WTC11 (cell line): Measurements from ENCODE around the gene CAPN7. TPM values are rescaled to one million over a fixed set of nuclear protein-coding genes. Genes with fewer than 3 reads are reported as not detected.

Source experiments
- ATAC-seq: fragments of 200-7000 bp; cut with Tn5 transposase; 2 replicates; pipeline ENCODE4 v1.10.0; 2021; ENCODE audit warnings: mild to moderate bottlenecking, moderate library complexity
- CTCF ChIA-PET: fragments of 300-600 bp; sonication (Branson Sonifier 250); formaldehyde crosslinking; loops from one replicate; lab custom pipeline; 2021; ENCODE audit warnings: antibody characterized with exemption; lab: Charles Lee
- POLR2A ChIA-PET: fragments of 350-600 bp; sonication (Branson Sonifier 250); formaldehyde crosslinking; loops from one replicate; lab custom pipeline; 2021; ENCODE audit warnings: antibody characterized with exemption; lab: Charles Lee
- DNase-seq: peaks from one replicate; pipeline ENCODE4 v3.0.0; 2021; ENCODE audit warnings: low spot score
- H3K27ac Mint-ChIP-seq: 2 replicates; pipeline ENCODE4 v1.8.0; 2021; ENCODE audit warnings: mixed read lengths
- H3K27me3 Mint-ChIP-seq: 2 replicates; pipeline ENCODE4 v1.8.0; 2021; ENCODE audit warnings: low read depth, mild to moderate bottlenecking, moderate library complexity, mixed read lengths
- H3K36me3 Mint-ChIP-seq: 2 replicates; pipeline ENCODE4 v1.8.0; 2021; ENCODE audit warnings: mixed read lengths
- H3K4me1 Mint-ChIP-seq: 2 replicates; pipeline ENCODE4 v1.8.0; 2022; ENCODE audit warnings: mixed read lengths
- H3K4me3 Mint-ChIP-seq: 2 replicates; pipeline ENCODE4 v1.8.0; 2021; ENCODE audit warnings: mild to moderate bottlenecking, moderate library complexity, mixed read lengths
- H3K9me3 Mint-ChIP-seq: 2 replicates; pipeline ENCODE4 v1.8.0; 2021; ENCODE audit warnings: mixed read lengths
- AR ChIP-seq: fragments of 250-450 bp; sonication (Bioruptor Pico); IDR thresholded peaks from 2 replicates; pipeline ENCODE4 v1.9.0; 2021; ENCODE audit warnings: mild to moderate bottlenecking
- ATF6 ChIP-seq: sonication (generic); formaldehyde crosslinking; IDR thresholded peaks from 2 replicates; pipeline ENCODE4 v1.8.1; 2023; ENCODE audit warnings: mild to moderate bottlenecking, missing genetic modification reagents
- CDX4 ChIP-seq: fragments of 250-450 bp; sonication (Bioruptor Pico); IDR thresholded peaks from 2 replicates; pipeline ENCODE4 v1.9.0; 2021; ENCODE audit warnings: moderate library complexity, mild to moderate bottlenecking, inconsistent platforms, borderline replicate concordance
- CTCF ChIP-seq: fragments of 200-600 bp; IDR thresholded peaks from 2 replicates; pipeline ENCODE4 v1.8.0; 2022; ENCODE audit warnings: antibody characterized with exemption
- ETV6 ChIP-seq: sonication (generic); formaldehyde crosslinking; IDR thresholded peaks from 2 replicates; pipeline ENCODE4 v1.8.1; 2022; ENCODE audit warnings: mild to moderate bottlenecking, missing genetic modification reagents
- FOXJ3 ChIP-seq: sonication (generic); formaldehyde crosslinking; IDR thresholded peaks from 2 replicates; pipeline ENCODE4 v1.9.0; 2021; ENCODE audit warnings: missing genetic modification reagents, mild to moderate bottlenecking, borderline replicate concordance
- GTF2I ChIP-seq: fragments of 250-450 bp; sonication (Bioruptor Pico); conservative IDR thresholded peaks from 2 replicates; pipeline ENCODE4 v1.4.0; 2021; ENCODE audit warnings: mild to moderate bottlenecking
- HMGXB4 ChIP-seq: sonication (generic); formaldehyde crosslinking; IDR thresholded peaks from 2 replicates; pipeline ENCODE4 v1.8.1; 2023; ENCODE audit warnings: mild to moderate bottlenecking, moderate library complexity, missing genetic modification reagents
- MXD4 ChIP-seq: fragments of 250-450 bp; sonication (Bioruptor Pico); IDR thresholded peaks from 2 replicates; pipeline ENCODE4 v1.8.0; 2021; ENCODE audit warnings: mild to moderate bottlenecking, moderate library complexity, borderline replicate concordance
- NFE2L1 ChIP-seq: sonication (generic); formaldehyde crosslinking; IDR thresholded peaks from 2 replicates; pipeline ENCODE4 v1.8.1; 2023; ENCODE audit warnings: missing genetic modification reagents
- NR2C2 ChIP-seq: sonication (generic); formaldehyde crosslinking; IDR thresholded peaks from 2 replicates; pipeline ENCODE4 v1.8.0; 2022; ENCODE audit warnings: mild to moderate bottlenecking, missing genetic modification reagents
- TEAD1 ChIP-seq: sonication (generic); formaldehyde crosslinking; IDR thresholded peaks from 2 replicates; pipeline ENCODE4 v1.8.0; 2022; ENCODE audit warnings: mild to moderate bottlenecking, missing genetic modification reagents
- TEAD4 ChIP-seq: sonication (generic); formaldehyde crosslinking; IDR thresholded peaks from 2 replicates; pipeline ENCODE4 v1.8.0; 2022; ENCODE audit warnings: mild to moderate bottlenecking, missing genetic modification reagents
- ZNF138 ChIP-seq: sonication (generic); formaldehyde crosslinking; conservative IDR thresholded peaks from 2 replicates; pipeline ENCODE4 v1.8.1; 2022; ENCODE audit warnings: mild to moderate bottlenecking, moderate library complexity, missing genetic modification reagents
- ZNF219 ChIP-seq: sonication (generic); formaldehyde crosslinking; IDR thresholded peaks from 2 replicates; pipeline ENCODE4 v1.8.0; 2023; ENCODE audit warnings: missing genetic modification reagents, mild to moderate bottlenecking, borderline replicate concordance
- ZNF423 ChIP-seq: fragments of 250-450 bp; sonication (Bioruptor Pico); IDR thresholded peaks from 2 replicates; pipeline ENCODE4 v2.1.2; 2022; ENCODE audit warnings: mild to moderate bottlenecking, moderate library complexity
- ZNF512 ChIP-seq: sonication (generic); formaldehyde crosslinking; IDR thresholded peaks from 2 replicates; pipeline ENCODE4 v1.8.1; 2022; ENCODE audit warnings: missing genetic modification reagents, borderline replicate concordance
- total RNA-seq: library from RNA; stranded (reverse); gene quantifications from 3 replicates; pipeline ENCODE4 v1.2.3, GENCODE V29; 2021

The CAPN7 gene
- total RNA-seq, 1 experiment from 2014 or later = 16.8 TPM

- TF ChIP-seq CDX4 (CRISPR knock-in tag) (no peak), CTCF (no peak), ZNF219 (CRISPR knock-in tag) (no peak), MXD4 (CRISPR knock-in tag) (no peak), FOXJ3 (no peak)
These were observed 35.3 kb downstream of the CAPN7 start (continued) for GRCh38 chr3:15241341-15241740.

- ATAC-seq (no peak), DNase-seq (no peak)
- no peak for TF ChIP-seq AR (CRISPR knock-in tag)
- CTCF ChIA-PET = no interaction called here
- POLR2A ChIA-PET = no interaction called here
- H3K36me3 Mint-ChIP-seq = peaks cover 13% of the 10 kb centered on the region
- H3K9me3 Mint-ChIP-seq = no peaks in the 10 kb centered on the region
- H3K27ac Mint-ChIP-seq = no peak overlapping the region
- no peaks in the 10 kb centered on the region for H3K27me3 Mint-ChIP-seq
- no peaks in the 10 kb centered on the region for H3K4me1 Mint-ChIP-seq
- H3K4me3 Mint-ChIP-seq = no peak overlapping the region
These were observed 37.9 kb downstream of the CAPN7 start for GRCh38 chr3:15243822-15244482.

GRCh38 chr3:15246186-15246585 lies 40.1 kb downstream of the CAPN7 start:
- ChIA-PET POLR2A (no interaction called here), CTCF (interaction anchor here (0.7 to 1.6 kb wide), 2 partner anchors 22 to 159 kb away, joined by 3 to 6 read pairs; no protein-coding TSS in a partner anchor)
- no peak for ATAC-seq

GRCh38 chr3:15253023-15253697 lies 47.1 kb downstream of the CAPN7 start:
- DNase-seq (no peak), ATAC-seq (no peak)
- Mint-ChIP-seq H3K27ac (no peak overlapping the region), H3K36me3 (peaks cover 23% of the 10 kb centered on the region), H3K4me1 (no peaks in the 10 kb centered on the region), H3K9me3 (no peaks in the 10 kb centered on the region), H3K27me3 (no peaks in the 10 kb centered on the region), H3K4me3 (no peak overlapping the region)
- CTCF ChIA-PET = no interaction called here
- POLR2A ChIA-PET = no interaction called here
- TF ChIP-seq TEAD1 (CRISPR knock-in tag) (no peak), ZNF423 (CRISPR knock-in tag) (no peak), HMGXB4 (CRISPR knock-in tag) (no peak), ZNF138 (CRISPR knock-in tag) (no peak), FOXJ3 (no peak), ETV6 (CRISPR knock-in tag) (no peak), NFE2L1 (CRISPR knock-in tag) (no peak), GTF2I (no peak), TEAD4 (no peak), ATF6 (CRISPR knock-in tag) (no peak), NR2C2 (CRISPR knock-in tag) (no peak)

More at GRCh38 chr3:15246186-15246585, 40.1 kb downstream of the CAPN7 start:
- Mint-ChIP-seq H3K27me3 (no peaks in the 10 kb centered on the region), H3K4me1 (no peaks in the 10 kb centered on the region), H3K4me3 (no peak overlapping the region), H3K9me3 (no peaks in the 10 kb centered on the region), H3K36me3 (peaks cover 11% of the 10 kb centered on the region), H3K27ac (no peak overlapping the region)
- TF ChIP-seq ZNF512 (CRISPR knock-in tag) = no peak
- DNase-seq = no peak
